NCI-H748 (cell line): ENCODE data around the gene LRMDA.

Experiments used
- DNase-seq: peaks from one replicate; lab custom pipeline; 2025; ENCODE audit not compliant: unreplicated experiment; lab: John Stamatoyannopoulos, UW

The LRMDA gene

GRCh38 chr10:75694269-75694668, 262.8 kb downstream of the LRMDA start:
- no peak for DNase-seq

DNA sequence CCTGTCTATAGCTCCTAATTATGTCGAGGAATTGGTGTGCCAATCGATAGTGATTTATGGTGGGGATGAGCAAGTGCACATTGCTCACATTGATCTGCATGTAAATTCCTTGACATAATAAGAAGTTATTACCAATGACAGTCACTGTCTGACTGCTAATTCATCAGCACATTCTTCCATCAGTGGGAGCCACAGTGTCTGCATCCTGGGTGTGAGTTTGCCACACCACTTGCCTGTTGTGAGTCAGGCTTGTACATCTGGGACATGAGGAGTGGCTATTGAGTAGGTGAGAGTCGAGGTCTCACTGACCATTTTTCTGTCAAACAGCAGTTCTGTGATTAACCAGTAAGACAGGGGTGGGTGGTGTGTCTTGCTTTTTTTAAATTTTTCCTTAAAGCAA, 263.4 kb downstream of the LRMDA start:
- no peak for DNase-seq

DNA sequence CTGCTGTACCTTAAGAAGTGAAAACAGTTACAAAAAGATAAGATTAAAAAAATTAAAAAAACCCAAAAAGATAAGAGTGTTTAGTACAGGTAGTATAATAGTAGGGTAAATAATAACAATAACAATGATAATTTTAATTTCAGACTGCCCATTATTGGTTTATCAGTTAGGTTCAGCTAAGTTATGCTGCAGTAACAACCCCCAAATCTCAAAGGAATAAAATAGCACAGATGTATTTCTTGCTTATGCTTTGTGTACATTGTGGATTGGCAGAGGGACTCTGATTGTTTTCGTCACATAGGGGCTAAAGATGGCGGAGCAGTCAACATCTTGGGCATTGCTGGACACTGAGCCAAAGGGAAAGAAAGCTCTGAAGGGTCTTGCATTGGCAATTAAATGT, 264.6 kb downstream of the LRMDA start:
- DNase-seq: no peak

- no peak for DNase-seq
Observed at GRCh38 chr10:75696536-75696935, 265.1 kb downstream of the LRMDA start.

GRCh38 chr10:75703191-75703854, 271.9 kb downstream of the LRMDA start:
- DNase-seq: no peak

DNA sequence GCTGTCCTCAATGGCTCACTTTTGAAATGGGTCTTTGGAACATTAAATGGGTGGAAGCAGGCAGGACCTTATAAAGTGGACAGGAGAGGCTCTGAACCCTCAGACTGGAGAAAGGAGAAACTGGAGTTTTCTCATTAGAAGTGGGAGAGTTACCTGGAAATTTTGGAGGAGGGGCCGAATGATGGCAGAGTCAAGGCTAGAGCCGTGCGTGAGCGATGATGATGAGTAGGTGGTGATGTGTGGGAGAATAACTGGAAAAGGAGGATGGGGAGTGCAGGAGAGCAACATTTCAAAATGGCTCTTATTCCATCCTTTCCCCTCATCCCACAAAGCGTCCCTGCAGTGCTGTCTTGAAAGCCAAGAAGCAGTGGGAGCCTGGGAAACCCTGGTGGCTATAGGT, 274.0 kb downstream of the LRMDA start:
- no peak for DNase-seq

GRCh38 chr10:75707080-75707840, 275.8 kb downstream of the LRMDA start:
- DNase-seq: no peak

DNA sequence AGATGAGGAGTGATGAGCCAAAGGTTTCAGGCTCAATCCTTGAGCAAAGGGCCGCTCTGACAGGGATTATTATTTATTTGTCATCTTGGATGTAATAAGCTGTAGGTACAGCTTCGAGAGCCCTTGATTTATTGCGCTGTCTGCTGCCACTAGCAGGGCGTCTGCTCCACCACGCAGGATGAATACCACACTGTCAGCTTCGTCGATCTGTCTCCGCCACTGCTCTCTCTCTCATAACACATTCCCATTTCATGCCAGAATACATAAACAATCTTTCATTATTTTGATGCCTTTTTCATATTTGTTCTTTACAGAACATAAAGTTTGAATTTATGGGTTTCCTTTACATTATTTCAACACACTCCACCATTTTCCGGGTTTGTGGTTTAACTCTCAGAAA, 276.6 kb downstream of the LRMDA start:
- peak; percentile 16 for DNase-seq

DNA sequence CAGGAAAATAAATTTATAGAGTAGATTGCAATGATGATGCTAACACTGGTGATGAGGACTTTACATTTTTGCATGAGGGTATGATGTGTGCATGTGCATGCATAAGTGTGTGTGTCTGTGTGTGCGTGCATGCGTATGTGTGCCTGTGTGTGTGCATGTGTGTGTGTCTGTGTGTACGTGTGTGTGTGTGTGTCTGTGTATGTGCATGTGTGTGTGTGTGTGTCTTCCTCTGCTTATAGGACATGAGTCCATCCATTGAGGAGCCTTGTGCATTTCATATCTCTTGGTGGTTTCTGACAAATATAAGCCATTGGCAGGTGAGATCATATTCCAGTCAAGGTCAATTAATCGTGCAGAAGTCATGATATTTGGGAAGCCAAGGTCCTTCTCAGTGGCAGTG, 277.8 kb downstream of the LRMDA start:
- DNase-seq: no peak

DNA sequence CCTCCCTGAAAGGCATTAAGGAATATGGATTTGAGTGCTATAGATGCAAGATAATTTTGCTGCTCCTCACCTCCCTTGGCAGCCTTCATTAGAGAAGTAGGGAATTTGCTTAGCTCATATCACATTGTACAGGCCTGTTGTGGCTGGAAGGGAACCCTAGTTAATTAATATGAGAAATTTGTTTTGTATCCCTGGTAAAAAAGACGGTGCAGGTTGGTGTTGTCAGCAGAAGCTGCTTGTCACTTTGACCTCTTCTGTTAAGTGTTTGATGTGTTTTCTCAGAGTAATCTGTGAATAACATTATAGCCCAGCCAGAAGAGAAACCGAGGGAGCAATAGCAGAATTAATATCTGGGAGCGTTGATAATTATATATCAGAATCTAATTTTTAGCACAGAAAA, 278.4 kb downstream of the LRMDA start:
- no peak for DNase-seq

DNA sequence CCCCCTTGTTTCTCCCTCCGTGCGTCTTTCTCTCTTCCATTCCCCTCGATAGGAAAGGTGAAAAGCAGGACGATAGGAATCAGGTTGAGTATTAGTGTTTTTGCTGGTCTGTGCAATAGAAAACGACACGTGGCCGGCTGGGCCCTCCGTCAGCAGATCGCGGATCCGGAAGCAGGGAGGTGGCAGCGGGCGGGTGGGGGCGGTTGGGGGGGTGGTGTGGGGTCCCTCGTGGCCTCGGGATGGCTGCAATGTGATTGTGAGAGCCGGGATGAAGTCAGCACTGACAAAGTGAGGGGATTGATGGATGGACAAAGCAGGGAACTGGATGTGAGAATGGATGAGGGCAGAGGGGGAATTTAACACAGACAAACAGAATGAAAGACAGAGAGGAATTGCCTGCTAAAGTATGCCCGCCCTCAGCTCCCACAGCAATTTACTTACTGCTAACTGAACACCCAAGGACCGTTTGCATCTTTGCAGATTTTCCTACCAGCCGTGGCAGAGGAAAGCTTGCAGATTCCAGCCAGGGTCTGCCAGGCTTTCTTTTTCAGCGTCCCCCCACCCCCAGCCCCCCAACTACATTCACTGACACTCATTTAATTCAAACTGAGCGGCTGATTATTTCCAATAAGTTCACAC, 280.9 kb downstream of the LRMDA start:
- peak; percentile 82 for DNase-seq

GRCh38 chr10:75716506-75716905, 285.1 kb downstream of the LRMDA start:
- no peak for DNase-seq

DNA sequence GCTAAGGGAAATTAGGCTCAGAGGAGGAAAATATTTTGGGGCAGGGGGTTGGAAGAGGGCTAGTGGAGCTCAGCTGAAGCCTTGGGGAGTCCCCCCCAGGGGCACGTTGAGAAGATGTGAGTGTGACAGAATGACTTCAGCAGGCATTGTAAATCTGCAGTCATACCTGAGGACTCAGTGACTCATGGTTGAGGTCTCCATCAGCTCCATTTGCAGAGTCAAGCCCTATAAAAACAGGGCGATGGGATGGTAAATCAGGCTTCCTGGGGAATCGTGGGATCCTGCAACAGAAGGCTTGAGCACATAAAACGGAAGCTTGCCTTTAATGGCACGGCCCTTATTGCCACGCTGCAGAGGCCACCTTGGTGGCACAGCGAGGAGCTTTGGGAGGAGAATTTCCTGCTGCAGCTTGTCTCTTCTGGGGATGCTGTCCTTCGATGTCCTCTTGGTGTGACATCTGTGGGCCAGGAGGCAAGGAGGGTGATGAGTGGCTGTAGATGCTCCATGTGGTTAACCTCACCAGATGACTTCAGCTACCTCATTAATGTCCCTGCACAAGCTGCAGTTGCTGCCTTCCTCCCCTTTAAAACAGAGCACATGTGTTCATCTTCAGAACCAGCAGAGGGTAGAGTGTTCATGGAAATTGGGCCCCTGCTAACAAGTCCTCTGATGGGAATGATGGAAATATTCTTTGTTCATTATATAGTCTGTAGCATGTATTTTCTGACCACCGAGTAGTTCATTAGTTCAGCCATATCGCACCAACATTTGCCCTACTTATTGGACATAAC, 285.9 kb downstream of the LRMDA start:
- no peak for DNase-seq

DNA sequence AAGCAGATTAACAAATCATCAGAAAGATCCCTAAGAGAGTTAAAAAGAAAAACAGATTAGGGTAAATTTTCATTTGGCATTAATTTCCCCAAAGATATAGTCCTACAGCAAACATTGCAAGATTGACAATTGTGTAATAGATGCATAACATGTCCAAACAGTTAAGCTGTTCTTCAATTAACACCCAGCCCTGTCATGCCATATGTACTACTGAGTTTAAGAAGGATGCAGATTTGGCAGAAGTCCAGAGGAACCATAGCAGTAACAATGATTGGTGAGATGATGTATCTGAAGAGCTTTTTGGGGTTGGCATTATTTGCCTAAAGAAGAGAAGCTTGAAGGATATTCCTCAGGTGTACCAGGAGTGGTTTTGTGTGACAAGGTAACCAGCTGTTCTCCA, 287.6 kb downstream of the LRMDA start:
- DNase-seq: peak; percentile 53

GRCh38 chr10:75720157-75720556, 288.7 kb downstream of the LRMDA start:
- DNase-seq: no peak

- no peak for DNase-seq
Observed at GRCh38 chr10:75722020-75722419, 290.6 kb downstream of the LRMDA start.

DNA sequence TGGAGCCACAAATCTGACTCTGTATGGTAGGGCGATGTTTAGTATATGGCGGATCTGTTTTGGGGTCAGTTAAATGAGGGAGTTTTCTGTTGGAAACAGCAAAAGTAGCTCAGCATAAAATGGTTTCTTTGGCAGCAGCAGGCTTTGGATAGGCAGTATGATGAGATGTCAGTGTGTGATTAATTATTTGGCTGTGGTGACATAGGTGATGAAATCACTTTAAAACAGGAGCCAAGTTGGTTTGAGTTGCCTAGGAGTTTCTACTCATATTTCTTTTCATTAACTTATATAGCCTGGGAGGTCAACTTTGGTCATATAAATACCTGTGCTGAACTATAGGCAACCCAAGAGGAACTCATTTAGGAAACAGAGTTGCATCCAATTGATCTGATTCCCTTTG, 291.2 kb downstream of the LRMDA start:
- no peak for DNase-seq

DNA sequence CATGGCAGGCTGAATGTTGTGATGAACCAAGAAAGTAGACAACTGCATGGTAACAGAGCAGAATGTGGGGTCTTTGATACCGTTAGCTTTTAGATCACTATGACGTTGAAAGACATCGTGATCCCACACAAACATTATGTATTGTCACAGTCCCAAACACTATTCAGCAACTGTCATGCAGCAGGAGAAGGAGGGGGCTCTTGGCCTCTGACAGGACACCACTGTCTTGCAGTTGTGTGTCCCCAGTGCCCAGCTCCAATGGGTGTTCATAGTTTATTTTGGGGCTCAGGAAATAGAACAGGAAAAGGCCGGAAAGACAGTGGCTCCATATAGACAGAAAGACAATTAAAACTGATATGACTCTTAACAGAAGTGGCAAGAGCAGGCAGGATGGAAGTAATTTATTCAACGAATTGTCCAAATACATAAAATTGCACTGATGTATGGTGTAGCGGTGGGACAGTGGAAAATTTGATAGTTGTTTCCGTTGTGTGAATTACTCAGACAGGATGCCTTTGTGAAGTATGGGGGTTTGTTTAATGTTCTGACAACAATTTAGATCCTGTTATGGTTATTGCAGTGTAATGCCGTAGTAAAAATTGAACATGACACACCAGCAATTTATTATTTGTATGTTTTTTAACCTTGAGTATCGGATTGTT, 292.0 kb downstream of the LRMDA start:
- no peak for DNase-seq

GRCh38 chr10:75724047-75724446, 292.6 kb downstream of the LRMDA start:
- DNase-seq: no peak

DNA sequence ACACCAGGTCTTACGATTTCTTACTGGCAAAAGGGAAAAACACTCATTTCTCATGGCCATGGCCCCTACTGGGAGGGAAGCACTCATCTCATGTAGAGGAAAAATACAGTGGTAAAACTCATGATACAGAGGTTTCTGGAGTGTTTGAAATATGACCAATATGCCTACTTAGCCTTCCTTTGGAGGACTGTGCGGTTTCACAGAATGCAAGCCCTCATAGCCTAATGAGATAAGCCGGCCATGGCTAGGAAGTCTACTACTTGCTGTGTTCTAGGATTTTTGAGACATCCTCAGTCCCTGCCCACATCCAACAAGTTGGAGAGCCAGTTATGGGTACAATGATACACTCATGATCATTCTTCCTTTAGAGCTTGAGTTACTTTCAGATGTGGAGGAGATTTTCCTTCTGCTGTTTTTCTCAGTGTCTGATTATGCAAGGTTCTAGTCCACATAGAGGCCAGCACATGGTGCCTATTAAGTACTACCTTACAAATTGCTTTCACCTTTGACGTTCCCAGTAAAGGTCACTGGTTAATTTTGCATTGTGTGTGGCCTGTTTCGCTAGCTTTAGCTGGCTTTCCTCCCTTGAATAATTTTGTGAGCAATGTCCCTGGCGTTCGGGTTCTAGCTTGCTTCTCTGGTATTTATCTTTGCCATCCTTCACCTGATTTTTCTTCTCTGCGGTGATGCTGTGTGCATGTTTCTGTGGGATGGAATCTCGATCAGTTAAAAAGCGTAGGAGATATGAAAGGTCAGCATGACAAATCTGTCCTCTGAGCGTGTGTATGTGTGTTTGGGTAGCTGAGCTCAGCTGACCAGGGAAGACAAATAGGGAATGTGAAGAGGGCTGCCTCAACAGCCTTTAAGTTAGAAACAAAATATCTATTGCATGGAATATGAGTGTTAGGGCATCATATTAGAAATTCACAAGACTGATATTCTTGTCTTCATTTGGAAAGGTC, 295.4 kb downstream of the LRMDA start:
- no peak for DNase-seq
